GM19099 (cell line): ENCODE data around the gene RASL11B.

Experiments used
- POLR2A ChIP-seq: IDR thresholded peaks from 3 replicates; pipeline ENCODE4 v1.6.1; 2011; ENCODE audit warnings: low read depth; ENCODE audit not compliant: insufficient read length; ENCODE audit errors: extremely low read depth

Gene RASL11B

GRCh38 chr4:52911684-52912294, 49.7 kb downstream of the RASL11B start:
- no peak for TF ChIP-seq POLR2A

GRCh38 chr4:52912608-52913007, 50.5 kb downstream of the RASL11B start:
- no peak for TF ChIP-seq POLR2A

- no peak for TF ChIP-seq POLR2A
Observed at GRCh38 chr4:52914051-52914605, 52.0 kb downstream of the RASL11B start.

GRCh38 chr4:52915191-52915590, 53.1 kb downstream of the RASL11B start:
- TF ChIP-seq POLR2A: no peak

GRCh38 chr4:52915730-52916300, 53.7 kb downstream of the RASL11B start:
- no peak for TF ChIP-seq POLR2A
